H54 (cell line): ENCODE results near the gene UBE2U.
"Not testable (repeated sequence)": the region's sequence is repeated elsewhere in the genome, so short reads cannot be mapped to it uniquely, and the experiment has no call there.

Experiments used
- DNase-seq: peaks from one replicate; pipeline ENCODE4 v3.0.0; 2011; ENCODE audit warnings: low spot score, mixed read lengths; ENCODE audit not compliant: insufficient read length
- FAIRE-seq: peaks from 3 replicates; lab custom pipeline; 2011; peaks lifted over from hg19 to GRCh38; lab: Jason Lieb, UNC
- POLR2A ChIP-seq: IDR thresholded peaks from 2 replicates; pipeline ENCODE4 v1.6.1; 2011; ENCODE audit warnings: low read depth, mild to moderate bottlenecking, low read length

UBE2U gene

DNA sequence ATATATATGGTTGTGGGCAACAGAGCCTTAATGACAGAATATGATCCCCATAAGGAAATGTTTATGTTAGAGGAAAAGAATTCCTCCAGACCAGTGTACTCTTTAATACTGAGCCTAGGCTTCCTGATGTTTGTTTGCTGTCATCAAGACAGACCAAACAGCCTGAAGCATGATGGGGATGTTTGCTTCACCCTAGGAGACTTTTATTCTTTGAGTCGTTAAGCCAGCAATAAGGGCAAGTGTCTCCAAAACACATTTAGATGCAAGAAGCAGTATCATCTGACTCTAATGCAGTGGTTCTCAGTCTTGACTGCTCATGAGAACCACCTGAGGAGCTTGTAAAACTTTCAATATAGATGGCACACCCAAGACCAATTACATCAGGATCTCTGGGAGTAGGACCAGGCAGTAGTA is 33.1 kb downstream of the UBE2U start:
- no peak for FAIRE-seq
- TF ChIP-seq POLR2A: no peak

DNA sequence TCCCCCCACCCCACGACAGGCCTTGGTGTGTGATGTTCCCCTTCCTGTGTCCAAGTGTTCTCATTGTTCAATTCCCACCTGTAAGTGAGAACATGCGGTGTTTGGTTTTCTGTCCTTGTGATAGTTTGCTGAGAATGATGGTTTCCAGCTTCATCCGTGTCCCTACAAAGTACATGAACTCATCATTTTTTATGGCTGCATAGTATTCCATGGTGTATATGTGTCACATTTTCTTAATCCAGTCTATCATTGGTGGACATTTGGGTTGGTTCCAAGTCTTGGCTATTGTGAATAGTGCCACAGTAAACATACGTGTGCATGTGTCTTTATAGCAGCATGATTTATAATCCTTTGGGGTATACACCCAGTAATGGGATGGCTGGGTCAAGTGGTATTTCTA is 36.1 kb downstream of the UBE2U start:
- FAIRE-seq, DNase-seq: not testable (repeated sequence)

More for the DNA sequence above, 33.1 kb downstream of the UBE2U start:
- no peak for DNase-seq

DNA sequence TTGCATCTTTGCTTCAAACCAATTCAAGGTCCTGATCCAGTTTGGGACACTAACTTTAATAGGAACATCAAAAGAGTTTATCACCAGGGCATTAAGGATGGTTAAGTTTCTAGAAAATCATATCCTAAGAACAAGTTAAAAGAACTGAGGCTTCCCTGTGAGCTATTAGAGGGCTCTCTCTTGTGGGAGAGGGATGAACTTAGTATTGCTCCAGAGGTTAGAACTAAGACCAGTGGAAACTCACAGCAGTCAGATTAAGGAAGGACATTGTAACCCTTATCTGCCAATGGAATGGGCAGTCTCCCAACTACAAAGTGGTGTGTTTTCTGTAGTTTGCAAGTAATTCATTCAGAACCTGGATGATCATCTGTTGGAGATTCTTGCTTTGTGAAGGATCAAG is 36.8 kb downstream of the UBE2U start:
- no peak for FAIRE-seq
- DNase-seq: no peak
- TF ChIP-seq POLR2A: no peak

DNA sequence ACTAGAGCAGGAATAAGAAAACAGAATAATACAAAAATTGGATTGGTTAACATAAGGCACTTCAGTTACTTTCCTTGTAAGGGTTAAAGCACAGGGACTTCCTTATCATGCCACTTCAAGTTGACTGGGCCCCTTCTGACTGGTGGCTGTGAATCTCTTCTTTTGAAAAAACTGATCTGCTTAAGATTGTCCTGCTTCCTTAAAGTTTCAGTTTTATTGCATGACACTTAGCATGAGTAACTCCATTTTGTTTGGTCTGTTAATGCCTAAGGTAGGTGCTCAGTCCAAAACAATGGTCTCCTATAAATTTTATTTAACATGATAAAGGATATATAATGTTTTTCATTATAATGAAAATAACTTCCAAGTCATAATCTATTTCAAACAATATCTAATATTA is 37.6 kb downstream of the UBE2U start:
- FAIRE-seq: no peak
- TF ChIP-seq POLR2A: no peak
- DNase-seq: no peak

DNA sequence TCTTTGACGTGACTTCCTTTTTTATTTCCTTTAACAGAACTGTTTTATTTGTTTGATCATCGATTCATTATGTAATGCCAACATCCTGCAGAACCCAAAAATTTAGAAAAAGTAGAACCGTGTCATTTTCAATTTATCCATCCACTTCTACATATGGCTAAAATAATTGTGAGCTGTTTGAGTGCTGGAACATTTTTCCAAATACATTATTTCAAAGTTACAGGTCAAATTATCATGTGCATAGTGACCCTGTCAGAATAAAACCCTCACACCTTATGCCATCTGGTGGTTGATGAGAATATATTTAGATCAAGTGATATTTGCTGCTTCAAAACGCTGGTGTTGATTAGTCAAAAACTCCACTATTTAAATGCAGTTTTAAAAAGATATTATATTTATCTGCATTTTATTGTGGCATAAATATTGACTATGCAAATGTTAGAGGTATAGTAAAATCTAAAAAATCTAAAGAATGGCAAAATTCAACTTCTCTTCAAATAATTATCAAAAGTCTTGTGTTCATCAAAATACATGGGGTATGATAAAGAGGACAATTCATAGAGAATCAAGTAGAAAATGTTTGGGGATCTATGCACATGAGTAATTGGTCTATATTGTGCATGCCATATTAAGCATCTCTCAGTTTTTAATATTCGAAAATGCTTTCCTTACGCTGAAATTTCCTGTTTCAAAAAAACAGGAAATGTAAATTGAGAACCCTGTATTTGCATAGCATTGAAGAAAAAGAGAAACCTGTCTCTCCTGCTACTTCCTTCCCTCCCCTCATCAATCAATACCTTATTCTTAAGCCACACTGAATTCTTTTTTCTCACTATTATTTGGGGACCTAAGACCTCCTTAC is 39.7 kb downstream of the UBE2U start:
- no peak for DNase-seq
- peak; percentile 93 for FAIRE-seq
- TF ChIP-seq POLR2A: no peak

DNA sequence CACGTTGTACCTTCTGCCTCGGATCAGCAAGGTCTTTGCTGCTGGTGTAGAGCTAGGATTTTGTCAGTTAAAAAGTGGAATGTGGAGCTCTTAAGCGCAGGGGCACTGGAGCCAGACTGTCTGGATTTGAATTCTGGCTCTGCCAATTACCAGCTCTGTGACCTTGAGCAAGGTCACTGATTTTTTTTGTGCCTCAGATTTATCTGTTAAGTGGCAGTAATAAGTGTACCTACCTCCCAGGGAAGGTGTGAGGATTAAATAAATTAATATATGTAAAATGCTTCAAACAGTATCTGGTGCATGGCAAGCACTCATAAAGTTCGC is 40.3 kb downstream of the UBE2U start:
- DNase-seq (no peak), FAIRE-seq (no peak)

DNA sequence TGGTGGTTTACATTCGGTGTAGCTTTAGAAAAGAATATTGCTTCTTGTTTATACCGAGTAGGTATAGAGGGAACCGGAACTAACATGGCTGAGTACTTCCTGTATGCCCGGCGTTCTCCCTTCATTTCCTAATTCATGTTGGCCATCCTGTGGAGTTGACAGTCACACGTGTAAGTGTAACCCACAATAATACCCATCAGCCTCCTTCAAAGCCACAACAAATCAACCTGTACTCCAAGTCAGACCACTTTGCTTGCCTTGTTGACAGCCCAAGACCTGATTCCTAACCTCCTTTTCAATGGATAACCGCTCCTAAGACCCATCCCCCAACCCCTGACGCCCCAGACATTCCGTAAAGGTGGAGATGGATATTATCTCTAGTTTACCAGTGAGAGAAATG is 42.1 kb downstream of the UBE2U start:
- FAIRE-seq (no peak), DNase-seq (no peak)
- TF ChIP-seq POLR2A: no peak

More for the DNA sequence above, 40.3 kb downstream of the UBE2U start:
- TF ChIP-seq POLR2A: no peak

DNA sequence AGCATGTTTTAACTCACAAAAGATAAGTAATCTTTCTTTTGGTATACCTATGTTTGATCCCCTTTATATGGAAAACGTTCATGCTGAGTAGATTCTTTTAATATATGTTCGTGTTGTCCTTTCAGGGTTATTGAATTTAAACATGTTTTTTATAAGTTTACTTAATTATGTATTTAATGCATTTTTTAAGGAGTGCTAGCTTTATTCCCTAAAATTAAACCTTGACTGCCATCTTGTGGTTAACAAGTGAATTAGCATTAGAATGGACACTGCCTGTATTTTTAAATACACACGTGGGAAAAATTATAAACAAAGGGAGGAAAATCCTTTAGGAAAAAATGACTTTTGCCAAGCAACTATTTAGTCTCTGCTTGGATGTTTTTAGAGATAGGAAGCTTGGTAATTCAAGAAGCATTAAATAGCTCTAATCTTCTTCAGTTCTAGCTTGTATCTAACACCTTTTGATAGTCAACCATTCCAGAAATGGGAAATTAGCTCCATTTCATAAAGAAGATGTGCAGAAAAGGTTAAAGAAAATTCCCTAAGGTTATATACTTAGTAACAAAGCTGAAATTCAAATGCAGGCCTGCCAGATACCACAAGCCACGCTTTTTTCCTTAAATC is 43.0 kb downstream of the UBE2U start:
- TF ChIP-seq POLR2A: no peak
- peak; percentile 6 for FAIRE-seq
- DNase-seq: no peak

DNA sequence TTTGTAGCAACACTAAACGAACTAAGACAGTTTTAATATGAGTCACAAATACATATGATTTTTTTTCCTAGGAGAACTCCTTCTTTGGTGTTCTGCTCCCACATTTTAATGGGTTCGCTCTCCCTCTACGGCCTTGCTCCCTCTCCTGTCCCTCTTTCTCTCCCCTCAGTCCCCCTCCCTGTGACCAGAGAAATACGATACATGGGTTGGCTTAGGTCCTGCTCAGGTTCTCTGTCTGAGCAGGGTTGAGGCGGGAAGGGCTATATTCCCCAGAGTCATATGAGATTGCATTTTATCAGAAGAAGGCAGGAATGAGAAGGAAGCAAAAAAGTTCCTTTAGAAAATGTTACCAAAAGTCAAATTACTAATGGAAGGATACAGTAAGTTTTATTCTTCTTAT is 44.6 kb downstream of the UBE2U start:
- TF ChIP-seq POLR2A: no peak
- no peak for DNase-seq
- FAIRE-seq: no peak

DNA sequence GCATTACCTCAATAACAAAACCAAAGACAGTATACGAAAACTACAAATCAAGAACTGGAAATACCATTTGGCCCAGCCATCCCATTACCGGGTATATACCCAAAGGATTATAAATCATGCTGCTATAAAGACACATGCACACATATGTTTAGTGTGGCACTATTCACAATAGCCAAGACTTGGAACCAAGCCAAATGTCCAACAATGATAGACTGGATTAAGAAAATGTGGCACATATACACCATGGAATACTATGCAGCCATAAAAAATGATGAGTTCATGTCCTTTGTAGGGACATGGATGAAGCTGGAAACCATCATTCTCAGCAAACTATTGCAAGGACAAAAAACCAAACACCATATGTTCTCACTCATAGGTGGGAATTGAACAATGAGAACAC is 47.0 kb downstream of the UBE2U start:
- not testable (repeated sequence) for DNase-seq, FAIRE-seq

DNA sequence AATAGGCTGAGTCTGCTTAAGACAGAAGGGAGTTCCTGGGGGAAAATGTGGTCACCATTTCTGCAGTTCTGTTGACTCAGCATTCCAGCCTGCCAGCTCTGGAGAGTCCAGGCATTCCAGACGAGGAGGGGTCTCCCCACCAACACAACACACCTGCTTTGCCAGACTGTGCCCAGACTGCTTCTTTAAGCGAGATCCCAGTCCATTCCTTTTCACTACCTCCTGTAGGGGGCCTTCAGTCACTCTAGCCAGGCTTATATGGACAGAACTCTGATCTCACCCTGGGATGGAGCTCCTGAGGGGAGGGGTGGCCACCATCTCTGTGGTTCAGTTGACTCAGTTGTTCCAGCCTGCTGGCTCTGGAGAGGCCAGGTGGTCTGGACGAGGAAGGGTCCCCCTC is 48.5 kb downstream of the UBE2U start:
- no peak for TF ChIP-seq POLR2A
- no peak for FAIRE-seq
- DNase-seq: no peak

DNA sequence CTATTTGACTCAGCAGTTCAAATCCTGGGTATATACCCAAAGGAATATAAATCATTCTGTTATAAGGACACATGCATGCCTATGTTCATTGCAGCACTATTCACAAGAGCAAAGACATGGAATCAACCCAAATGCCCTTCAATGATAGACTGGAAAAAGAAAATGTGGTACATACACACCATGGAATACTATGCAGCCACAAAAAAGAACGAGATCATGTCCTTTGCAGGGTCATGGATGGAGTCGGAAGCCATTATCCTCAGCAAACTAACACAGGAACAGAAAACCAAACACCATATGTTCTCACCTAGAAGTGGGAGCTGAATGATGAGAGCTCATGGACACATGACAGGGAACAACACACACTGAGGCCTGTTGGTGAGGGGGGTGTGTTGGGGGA is 53.8 kb downstream of the UBE2U start:
- DNase-seq, FAIRE-seq: not testable (repeated sequence)

DNA sequence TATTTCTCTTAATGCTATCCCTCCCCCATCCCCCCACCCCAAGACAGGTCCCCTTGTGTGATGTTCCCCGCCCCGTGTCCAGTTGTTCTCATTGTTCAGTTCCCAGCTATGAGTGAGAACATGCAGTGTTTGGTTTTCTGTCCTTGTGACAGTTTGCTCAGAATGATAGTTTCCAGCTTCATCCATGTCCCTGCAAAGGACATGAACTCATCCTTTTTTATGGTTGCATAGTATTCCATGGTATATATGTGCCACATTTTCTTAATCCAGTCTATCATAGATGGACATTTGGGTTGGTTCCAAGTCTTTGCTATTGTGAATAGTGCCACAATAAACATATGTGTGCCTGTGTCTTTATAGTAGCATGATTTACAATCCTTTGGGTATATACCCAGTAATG is 55.0 kb downstream of the UBE2U start:
- not testable (repeated sequence) for DNase-seq, FAIRE-seq

DNA sequence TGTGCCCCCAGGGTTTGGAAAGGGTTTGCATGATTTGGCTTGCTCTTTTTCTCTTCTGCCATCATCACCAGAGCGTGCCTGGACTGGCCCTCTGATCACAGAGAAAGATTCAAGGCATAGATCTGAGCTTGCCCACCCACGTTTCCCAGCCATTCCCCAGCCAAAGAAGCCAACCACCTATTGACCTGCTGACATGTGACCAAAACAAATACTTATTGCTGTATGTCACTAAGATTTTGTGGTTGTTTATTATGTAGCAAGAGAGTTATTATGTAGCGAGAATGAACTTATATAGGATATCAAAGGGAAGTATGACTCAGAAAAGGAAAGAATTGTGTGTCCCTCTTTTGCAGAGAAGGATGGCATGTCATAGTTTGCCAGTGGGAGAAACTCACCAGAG is 59.9 kb downstream of the UBE2U start:
- no peak for FAIRE-seq
- DNase-seq: no peak

DNA sequence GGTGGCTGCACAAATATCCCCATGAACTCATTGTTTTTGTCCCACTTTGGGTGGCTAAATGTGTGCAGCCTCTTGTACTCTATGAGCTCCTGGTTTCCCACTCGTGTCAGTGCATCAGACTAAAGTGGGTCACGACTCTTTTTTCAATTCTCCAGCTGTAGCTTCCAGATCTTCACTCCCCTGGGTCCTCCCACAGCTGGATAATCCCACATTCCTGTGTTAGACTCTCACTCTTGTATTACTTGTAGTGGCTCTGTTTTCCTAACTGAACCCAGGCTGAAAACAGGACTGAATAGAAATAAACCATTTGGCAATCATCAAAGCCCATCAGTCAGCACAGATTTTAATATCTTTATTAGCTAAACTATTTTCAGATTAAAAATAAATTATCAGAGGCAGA is 60.4 kb downstream of the UBE2U start:
- FAIRE-seq: no peak
- no peak for TF ChIP-seq POLR2A
- DNase-seq: no peak

More for the DNA sequence above, 59.9 kb downstream of the UBE2U start:
- no peak for TF ChIP-seq POLR2A
